Fibroblast of skin of back (primary cell): Measurements from ENCODE around the gene MRTO4.
"Not testable (repeated sequence)": the region's sequence is repeated elsewhere in the genome, so short reads cannot be mapped to it uniquely, and the experiment has no call there.

Experiments
- DNase-seq: peaks from one replicate; pipeline ENCODE4 v3.0.0-alpha.2; 2013

Gene MRTO4

DNA sequence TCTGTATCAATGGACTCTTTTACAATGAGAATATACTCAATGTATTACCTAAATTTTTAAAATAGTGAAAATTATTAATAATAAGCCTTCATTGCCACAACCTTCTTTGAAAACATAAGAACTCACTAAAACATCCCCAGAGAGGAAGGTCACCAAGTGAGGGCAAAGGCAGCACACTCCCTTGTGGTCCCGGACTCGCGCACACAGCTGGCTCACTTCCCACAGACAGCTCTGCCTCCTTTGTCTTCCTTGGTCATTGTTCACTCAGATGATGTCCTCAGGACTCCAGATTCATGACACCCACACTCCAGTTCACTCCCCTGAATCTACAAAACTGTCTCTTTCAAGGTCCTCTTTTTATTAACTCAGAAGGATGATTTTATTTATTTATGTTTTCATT, 22.4 kb upstream of the MRTO4 start:
- no peak for DNase-seq

DNA sequence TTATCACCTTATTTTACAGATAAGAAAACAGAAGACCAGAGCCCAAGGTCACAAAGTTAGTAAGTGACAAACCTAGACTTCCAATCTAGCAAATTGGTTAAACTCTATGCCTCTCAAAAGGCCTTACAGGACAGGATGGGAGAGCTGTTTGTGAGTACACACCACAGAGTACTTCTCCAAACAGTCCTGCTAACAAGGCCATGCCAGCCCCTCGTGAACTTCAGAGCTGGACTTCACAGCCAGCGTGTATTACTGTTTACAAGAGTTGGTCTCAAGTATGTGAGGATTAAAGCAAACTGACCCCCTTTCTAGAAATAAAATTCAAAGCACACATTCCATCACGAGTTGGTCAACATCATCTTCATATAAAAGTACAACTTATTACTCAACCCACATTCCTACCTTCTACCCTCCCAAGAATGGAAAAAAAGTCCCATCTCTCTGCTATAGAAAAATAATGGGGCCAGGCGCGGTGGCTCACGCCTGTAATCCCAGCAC, 21.7 kb upstream of the MRTO4 start:
- DNase-seq: no peak

DNA sequence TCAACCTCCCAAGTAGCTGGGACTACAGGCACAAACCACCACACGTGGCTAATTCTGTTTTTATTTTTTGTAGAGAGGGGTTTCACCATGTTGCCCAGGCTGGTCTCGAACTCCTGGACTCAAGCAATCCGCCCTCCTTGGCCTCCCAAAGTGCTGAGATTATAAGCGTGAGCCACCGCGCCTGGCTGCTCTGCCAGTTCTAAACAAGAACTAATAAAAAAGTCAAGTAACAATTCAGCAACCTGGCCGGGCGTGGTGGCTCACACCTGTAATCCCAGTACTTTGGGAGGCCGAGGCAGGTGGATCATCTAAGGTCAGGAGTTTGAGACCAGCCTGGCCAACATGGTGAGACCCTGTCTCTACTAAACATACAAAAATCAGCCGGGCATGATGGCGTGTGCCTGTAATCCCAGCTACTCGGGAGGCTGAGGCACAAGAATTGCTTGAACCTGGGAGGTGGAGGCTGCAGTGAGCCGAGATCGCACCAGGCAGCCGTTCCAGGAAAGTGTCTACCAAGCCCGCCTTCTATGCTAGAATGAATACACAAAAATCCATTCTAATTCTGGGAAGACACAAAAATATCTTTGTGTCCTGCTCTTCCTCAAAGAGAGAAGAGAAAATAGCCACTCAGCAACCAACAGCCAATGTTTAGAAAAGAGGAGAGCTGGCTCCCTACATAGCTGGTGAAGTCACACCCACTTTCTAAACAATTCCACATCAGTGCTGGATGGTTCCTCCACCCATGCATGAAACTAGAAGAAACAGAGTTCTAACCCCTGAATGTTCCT, 19.7 kb upstream of the MRTO4 start:
- not testable (repeated sequence) for DNase-seq

DNA sequence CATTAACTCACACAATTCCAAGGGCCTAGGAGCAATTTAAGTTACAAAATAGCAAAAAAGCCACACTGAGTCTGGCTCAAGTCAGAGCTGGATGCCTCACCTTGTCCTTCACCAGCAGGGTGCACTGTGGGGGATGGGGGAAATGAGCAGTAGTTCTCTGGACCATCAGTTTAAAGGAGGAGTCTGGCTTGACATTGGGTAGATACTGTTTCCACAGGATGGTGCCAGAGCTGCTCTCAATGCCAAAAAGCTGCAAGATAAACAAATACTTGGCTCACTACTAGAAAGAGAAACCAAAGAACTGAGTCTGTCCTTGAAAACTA, 19.1 kb upstream of the MRTO4 start:
- no peak for DNase-seq

DNA sequence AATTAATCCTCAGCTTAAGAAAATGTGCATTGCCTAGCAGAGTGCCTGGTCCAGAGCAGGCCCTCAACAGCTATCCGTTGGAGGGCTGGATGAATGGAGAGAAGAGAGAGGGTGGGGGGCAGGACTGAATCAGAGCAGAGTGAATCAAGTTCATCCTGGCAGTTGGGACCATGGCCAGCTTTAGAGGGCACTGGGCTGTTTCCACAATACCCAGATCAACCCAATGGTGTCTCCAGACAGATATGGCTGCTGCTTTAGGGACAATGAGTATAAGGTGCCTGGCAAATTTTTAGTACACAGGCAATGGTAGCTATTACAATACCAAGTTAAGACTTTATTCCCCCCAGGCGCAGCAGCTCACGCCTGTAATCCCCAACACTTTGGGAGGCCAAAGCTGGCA, 17.4 kb upstream of the MRTO4 start:
- no peak for DNase-seq

DNA sequence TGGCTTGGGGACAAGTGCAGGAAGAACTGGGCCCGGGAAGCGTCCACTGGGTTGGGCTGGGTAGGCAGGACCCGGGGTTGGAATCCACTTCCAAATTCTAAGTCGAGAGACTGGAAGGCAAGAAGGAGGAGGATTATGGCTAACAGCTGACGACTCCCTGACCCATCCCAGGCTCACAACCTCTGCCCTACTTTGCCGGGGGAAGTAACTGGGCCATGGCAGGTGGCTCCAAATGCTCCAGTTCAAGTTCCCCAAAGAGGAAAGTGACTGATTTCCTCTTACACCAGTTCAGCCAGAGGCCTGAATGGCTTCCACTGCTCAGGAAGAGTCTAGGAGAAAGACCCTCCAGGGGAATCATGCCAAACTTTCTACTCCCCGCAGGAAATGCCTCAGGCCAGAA, 11.7 kb upstream of the MRTO4 start:
- no peak for DNase-seq

DNA sequence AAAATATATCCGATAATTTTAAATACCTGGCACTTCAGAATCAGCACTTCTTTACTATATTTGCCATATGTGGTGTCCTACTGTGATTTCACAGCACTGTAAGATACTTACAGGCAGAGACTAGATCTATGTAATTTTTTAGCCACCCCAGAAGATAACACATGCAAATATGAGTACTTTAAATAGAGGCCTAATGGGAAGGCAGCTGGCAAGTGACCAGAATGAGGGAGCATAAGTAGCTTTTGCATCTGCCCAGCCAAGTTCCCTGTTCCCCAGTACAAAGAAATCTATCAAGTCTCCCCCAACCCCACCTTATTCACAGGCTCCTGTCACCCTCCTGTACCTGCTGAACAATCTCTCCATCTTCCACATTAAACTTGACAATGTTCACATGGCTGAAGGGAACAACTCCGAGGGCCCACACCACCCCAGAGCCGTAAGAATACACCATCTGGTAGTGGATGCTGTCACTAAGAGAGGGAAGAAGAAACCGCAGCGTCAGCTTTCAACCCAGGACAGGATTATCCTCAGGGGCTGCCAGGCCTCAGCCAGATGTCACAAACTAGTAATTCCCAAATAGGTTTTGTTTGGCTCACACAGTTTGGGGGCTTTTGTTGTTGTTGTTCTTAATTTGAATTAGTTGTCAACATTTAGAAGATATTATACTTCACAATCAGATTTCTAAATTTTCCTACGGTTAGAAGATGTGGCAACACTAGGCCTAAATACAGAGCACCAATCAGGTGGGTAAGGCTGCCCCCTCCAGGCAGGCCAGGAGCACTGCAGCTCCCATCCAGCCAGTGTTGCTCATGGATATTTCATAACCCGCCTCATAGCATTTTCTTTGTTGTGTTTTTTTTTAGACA, 10.7 kb upstream of the MRTO4 start:
- peak; percentile 53 for DNase-seq

DNA sequence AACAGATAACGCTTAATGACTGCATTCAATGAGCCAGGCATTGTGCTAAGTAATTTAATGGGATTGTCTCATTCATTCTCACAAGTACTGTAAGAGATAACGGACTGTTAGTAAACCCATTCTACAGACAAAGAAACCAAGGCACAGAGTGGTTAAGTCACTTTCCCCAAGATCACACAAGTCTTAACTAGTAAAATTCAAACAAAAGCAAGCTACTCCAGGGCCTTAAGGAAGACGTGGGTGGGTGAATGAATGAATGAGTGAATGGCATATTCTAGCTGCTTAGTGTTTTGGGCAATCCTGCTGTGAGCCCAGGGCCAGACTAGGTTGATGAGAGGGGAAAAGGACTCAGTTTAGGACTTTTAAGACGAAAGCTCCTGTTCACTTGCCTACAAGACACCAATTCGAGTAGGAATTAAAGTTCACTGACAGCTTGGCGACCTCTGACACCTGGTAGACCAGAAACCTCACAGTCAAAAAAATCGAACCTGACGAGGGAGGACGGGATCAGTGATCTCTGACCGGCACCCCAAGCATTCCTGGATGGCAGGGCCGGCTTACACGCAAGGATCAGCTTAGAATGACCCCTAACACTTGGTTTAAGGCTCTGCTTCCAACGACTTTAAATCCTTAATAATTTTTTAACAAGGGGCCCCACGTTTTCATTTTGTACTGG, 838 bp upstream of the MRTO4 start:
- no peak for DNase-seq

DNA sequence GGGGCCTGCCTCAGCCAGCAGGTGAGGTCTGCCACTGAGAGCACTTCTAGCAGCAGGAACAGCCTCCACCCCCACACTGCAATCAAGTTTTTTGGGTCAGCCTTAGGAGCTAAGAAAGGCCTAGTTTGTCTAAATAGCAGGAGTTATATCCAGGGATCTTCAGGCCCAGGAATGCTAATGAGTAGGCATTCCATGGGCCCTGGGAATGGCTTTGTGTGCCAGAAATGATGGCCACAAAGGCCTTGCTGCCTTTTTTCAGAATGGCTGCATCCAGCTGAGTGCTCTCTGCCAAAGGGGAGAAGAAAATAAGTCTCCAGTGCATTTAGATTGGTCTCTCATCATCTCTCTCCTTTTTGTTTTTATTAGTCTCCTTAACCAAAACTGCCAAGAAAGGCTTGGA, 2.8 kb downstream of the MRTO4 start:
- DNase-seq: no peak

DNA sequence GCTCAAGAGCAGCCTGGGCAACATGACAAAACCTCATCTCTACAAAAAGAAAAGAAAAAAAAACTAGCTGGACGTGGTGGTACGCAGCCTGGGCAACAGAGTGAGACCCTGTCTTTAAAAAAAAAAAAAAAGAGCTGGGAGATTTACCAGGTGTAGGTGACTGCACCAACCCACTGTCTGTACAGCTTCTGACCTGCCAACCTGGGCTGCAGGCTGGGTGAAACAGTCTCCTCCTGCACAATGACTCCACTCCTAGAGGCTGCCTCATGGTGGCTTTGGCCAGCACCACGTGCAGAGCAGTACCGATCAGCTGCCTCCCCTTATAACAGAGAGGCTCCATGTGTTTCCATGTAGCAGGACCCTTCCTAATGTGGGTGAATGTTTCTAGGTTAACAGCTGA, 3.7 kb downstream of the MRTO4 start:
- DNase-seq: no peak

DNA sequence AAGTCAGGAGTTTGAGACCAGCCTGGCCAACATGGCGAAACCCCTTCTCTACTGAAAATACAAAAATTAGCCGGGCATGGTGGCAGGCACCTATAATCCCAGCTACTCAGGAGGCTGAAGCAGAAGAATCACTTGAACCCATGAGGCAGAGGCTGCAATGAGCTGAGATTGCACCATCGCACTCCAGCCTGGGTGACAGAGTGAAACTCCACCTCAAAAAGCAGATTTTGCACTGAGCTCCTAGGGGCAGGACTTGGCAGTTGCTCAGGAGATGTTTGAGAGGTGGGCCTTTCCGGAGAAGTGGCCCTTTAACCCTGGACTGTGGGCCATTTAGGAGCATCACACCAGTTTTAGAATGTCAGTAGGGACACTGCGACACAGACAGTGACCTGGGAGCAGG, 4.7 kb downstream of the MRTO4 start:
- not testable (repeated sequence) for DNase-seq

DNA sequence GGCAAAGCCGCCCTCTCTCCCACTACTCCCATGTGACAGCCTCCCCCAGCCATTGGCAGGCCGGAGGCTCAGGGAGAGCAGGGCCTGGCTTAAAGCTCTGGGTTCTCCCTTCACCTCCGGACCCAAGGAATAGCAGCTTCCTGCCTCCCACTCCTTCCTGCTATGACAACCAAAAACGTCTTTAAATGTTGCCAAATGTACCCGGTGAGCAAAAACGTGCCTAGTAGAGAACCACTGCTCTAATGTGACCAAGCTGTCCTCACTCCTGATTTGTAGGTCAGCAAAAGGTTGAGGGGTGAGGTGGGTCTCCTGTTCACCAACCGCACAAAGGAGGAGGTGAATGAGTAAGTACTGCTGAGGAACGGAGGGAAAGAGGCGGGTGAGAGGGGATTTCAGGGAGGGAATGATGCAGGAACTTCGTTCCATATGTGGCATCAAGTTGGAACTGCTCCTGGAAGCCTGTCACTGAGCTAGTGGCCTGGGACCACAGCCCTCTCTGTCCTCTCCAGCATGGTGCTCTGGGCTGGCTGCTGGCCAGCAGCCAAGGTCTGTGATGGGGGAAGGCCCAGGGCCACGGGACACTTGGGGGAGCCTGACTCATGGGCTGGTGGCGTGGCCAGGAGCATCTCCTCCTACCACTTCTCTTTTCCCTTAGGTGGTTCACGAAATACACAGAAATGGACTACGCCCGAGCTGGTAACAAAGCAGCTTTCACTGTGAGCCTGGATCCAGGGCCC, 5.7 kb downstream of the MRTO4 start:
- DNase-seq: no peak

DNA sequence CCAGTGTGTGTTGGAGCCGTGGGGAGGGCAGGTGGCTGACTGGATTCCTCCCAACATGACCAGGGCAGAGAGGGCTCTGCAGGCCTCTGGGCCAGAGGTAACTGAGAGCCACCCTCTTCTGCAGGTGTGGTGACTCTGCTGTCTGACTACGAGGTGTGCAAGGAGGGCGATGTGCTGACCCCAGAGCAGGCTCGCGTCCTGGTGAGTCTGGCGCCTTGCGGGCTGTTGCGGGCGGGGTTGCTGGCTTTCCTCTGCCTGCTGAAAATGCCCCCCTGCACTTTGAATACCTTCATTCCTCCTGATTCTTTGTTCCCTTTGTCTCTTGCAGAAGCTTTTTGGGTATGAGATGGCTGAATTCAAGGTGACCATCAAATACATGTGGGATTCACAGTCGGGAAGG, 6.7 kb downstream of the MRTO4 start:
- DNase-seq: no peak

DNA sequence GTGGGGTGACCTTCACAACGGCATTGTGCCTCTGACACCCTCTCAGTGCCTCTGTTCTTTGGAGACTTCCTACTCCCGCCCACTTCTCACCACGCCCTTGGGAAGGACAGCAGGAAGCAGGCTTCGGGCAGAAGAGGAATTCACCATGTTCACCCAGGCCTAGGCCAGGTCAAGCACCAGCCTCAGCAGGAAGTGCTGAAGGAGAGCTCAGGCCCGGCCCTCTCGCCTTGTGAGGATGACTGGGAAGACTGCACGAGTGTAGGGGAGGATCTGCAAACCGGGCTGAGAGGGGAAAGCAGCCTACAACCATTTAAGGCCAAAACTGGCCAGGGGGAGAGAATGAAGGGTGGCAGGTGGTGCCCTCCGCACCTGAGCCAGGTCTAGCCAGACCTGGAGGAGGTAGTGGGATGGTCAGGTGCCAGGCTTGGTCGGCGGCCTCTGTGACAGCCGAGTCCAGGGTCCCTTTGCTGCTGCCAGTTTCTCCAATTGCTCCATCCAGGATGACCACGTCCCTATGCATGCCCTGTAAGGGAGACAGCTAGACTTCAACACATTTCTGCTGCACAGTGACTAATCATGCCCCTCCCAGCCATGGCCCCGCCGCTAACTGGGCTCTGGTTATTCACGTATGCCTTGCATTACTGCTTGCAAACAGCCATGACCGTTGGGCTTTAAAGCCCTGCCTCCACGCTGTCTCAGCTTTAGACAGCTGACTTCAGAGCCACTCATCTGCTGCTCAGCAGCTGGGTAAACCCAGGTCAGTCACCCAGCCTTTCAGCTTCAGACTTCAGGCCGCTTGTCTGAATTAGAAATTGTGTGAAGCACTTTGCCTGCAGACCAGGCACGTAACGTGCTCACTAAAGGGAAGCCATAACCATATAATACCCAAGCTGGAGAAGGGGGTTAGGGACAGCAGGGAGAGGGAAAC, 8.9 kb downstream of the MRTO4 start:
- DNase-seq: peak; percentile 68

DNA sequence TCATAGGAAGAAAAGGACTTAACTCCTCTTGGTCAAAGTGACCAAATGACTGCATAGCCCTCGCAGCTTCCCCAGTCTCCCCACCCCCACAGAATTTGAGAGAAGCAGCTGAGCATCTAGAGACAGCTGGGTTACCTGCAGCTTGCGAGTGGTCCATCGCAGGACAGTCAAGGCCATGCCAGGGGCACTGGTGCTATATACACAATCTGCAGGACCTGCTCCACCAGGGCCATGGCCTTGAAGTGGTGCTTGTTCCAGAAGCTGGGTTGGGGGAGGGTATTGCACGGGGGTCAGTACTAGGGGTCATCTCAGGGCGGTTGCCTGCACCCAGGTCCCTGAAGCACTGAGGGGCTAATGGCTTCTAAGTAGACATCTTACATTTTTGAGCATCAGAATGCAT, 10.4 kb downstream of the MRTO4 start:
- DNase-seq: no peak

DNA sequence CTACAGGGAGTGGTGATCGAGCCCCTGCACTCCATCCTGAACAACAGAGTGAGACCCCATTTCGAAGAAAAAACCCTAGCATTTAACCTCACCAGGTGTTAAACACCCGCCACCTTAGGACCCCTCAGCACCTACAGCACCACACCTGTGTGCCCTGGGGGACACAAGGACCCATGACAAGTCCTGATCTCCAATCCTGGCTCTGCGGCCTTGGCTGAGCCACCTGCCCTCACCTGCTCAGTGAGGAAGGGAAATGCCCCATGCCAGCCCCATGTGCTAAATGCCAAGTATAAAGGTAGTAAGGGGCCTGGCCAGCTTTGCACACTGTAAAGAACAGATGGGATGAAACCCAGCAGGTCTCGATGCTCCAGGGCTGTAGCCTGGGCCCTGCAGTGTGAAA, 11.1 kb downstream of the MRTO4 start:
- no peak for DNase-seq

DNA sequence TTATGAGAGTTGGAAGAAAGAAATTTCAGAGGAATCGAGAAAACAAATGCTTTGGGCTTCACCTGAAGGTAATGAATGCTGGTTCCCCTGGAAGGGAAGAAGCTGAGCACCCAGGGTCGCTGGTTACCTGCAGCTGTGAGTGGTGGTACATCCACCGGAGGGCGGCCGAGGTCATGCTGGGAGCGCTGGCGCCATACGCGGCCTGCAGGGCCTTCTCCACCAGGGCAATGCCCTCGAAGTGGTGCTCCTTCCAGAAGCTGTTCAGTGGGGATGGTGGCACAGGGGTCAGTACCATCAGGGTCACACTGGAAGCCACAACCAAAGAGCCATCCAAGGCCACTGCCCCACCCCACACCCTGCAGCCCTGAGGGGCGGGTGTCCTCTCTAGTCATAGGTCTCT, 16.8 kb downstream of the MRTO4 start:
- DNase-seq: no peak

DNA sequence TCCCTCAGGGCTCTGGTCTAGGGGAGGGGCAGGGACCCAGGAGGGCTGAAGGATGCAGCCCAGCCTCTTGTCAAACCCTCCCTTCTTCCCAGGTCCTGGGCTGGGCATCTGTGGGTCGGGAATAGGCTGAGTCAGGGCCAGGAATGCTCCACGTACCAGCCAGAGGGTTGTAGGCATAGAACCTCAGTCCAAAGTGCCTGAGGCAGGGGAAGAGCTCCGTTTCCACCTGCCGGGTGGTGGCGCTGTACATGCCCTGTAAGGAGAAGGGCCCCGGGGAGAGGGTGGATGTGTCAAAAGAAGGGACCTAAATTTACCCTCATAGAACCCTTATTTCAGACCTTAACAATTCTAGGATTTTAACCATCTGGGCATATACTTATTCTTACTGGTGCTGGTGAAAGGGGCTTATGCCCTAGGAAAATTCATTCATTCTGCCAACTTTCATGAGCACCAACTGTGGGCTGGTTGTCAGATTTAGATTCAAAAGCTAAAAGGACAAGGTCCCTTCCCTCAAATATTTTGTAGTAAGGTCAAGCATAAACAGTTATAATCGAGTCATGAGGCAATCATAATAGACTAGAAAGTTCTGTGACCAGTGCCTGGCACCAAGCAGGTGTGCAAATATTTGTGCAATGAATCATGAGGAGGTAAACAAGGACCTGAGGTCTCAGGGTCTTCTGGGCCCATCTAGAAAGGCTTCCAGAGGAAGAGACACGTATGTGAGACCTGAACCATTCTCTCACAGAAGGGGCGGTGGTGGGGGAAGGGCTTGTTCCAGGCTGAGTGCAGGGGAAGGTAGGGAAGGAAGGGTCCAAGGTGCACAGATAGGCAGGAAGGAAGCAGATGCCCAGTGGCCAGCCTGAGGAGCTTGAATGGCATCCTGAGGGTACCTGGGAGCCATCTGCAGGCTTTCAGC, 18.1 kb downstream of the MRTO4 start:
- not testable (repeated sequence) for DNase-seq

DNA sequence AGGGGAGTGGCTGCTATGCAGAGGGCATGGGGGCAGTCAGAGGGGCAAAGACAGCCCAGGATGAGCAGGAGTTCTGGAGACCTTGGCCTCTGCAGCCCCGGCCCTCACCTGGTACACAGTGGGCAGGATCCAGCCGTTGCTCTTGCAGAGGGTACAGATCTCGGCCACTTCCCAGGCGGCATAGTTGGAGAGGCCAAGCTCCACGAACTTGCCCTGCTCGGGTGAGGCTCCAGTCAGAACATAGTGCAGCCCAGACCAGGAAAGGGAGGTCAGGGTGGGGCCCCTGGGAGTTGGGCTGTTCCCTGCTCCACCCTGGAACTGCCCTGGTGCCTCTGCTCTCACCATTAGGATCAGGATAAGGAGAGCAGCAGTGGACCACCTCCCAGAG, 18.7 kb downstream of the MRTO4 start:
- DNase-seq: not testable (repeated sequence)

DNA sequence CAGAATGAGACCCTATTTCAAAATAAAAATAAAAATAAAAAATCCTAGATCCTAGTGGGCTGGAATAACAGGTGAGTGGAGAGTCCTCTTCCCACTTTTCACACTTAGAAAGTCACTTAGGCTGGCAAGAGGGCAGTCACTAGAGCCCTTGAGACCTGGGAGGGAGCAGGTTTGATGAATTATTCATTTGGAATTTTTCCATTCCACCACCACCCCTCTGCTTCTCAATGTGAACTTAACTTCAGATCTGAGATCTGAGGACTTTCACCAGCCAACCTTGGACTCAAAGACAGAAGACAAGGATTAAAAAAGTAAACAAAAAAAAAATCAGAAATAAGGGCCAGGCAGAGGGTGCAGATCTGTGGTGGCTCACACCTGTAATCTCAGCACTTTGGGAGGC, 20.5 kb downstream of the MRTO4 start:
- no peak for DNase-seq
